Stimulated activated CD8-positive, alpha-beta memory T cell treated with anti-CD3 and anti-CD28 coated beads, Interleukin-4, amount 100 ng/mL, for 4 hours (primary cell): ENCODE results near the gene MACROH2A1.

Experiments used
- DNase-seq, 2 donors: peaks; one replicate each; pipeline ENCODE4 v3.0.0-alpha.2; 2020; ENCODE audit warnings: low read depth in 2 of 2, low spot score in 1 of 2

The MACROH2A1 gene

DNA sequence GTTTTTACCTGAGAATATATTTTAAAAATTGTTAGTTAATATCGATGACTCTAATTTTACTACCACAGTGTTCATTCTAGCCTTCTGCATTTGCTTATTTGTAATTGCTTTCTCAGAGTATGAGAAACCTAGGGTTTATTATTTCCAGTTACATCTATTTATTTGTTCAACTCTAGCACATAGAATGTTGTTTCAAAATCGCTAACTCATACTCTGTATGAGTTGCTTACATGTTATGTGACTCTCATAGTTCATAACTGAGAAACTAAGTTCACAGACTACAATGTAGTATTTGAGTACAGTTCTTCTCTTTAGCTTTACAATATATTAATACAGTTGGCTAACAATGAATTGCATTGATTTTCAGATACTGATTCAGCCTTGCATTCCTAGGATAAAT, 103.2 kb downstream of the MACROH2A1 start:
- DNase-seq, result no peak

DNA sequence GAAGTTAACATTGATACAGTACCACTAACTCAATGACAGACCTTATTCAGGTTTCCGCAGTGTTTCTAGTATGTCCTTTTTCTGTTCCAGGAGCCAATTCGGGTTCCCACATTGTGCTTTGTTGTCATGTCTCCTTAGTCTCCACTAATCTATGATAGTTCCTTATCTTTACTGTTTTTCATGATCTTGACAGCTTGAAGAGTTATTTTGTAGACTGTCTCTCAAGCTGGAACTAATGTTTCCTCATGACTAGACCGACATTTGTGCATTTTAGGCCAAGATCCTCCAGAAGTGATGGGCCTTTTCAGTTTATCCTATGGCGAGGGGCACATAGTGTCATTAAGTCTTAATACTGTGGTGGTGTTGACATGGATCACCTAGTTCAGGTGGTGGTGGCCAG, 104.2 kb downstream of the MACROH2A1 start:
- no peak for DNase-seq

DNA sequence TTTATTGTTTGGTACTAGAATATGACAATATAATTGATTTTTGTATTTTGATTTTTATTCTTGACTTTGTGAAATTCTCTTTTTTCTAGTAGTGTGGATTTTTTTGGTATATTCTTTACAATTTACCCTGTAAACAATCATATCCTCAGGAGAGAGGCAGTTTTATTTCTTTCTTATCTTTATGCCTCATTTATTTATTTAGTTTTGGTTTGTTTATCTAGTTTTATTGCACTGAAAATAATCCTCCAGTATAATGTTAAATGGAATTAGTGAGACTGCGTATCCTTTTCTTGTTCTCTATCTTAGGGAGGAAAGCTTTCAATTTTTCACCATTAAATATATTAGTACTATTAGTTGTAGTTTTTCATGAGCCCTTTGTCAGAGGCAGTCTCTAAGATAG, 109.4 kb downstream of the MACROH2A1 start:
- DNase-seq, result no peak

DNA sequence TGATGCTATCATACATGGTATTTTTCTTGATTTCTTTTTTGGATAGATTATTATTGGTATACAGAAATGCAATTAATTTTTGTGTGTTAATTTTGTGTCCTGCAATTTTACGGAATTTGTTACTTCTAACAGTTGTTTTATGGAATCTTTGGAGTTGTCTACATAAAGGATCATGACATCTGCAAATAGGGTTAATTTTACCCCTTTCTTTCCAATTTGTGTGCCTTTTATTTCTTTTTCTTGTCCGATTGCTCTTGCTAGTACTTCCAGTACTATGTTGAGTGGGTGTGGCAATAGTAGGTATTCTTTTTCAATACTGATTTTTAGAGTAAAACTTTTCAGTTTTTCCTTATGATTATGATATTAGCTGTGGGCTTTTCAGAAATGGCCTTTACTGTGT, 111.5 kb downstream of the MACROH2A1 start:
- DNase-seq, result no peak
